K562 (cell line): ENCODE measurements around the gene CIB2. TPM values are rescaled to one million over a fixed set of nuclear protein-coding genes. Genes with fewer than 3 reads are reported as not detected.

Experiments
- ATAC-seq: fragments of 200-7000 bp; cut with Tn5 transposase; 3 replicates; pipeline ENCODE4 v1.9.1; 2020; ENCODE audit warnings: moderate library complexity
- BruUV-seq: library from RNA; stranded (reverse); fragments of 400-500 nt; replicated peaks from 2 replicates; lab custom pipeline; 2021; lab: Mats Ljungman, UMichigan
- CTCF ChIA-PET: fragments of 300-600 bp; formaldehyde crosslinking; extraction: SDS; loops from one replicate; lab custom pipeline; 2021; ENCODE audit warnings: low intra/inter-chr PET ratio; lab: Yijun Ruan, JAX
- POLR2A ChIA-PET: fragments of 300-600, 350-650 bp; sonication (Branson Sonifier 250); formaldehyde crosslinking; extraction: SDS; loops from one replicate; lab custom pipeline; 2021; ENCODE audit warnings: antibody characterized with exemption, inconsistent platforms; lab: Yijun Ruan, JAX
- DNase-seq, 4 experiments: peaks; one replicate each; pipeline versions ENCODE4 v3.0.0 to v3.0.0-alpha.2; 2011 to 2018; ENCODE audit warnings: low spot score in 3 of 4, mixed read lengths in 3 of 4; ENCODE audit errors: extremely low read depth in 1 of 4
- FAIRE-seq: peaks from 2 replicates; lab custom pipeline; 2011; peaks lifted over from hg19 to GRCh38; lab: Jason Lieb, UNC
- H2AFZ ChIP-seq: 2 replicates; pipeline ENCODE4 v1.6.0; 2011; ENCODE audit warnings: low read depth, low read length, control low read depth, inconsistent platforms
- H3K27ac ChIP-seq: fragments of 200-600 bp; 3 replicates; pipeline ENCODE4 v1.8.0; 2011; ENCODE audit warnings: low read depth, mild to moderate bottlenecking, control low read depth, inconsistent platforms, low read length, moderate library complexity, mixed read lengths; ENCODE audit errors: extremely low read depth
- H3K27me3 ChIP-seq, 2 experiments: fragments of 300-600 bp in 1 of 2; 2 replicates in 1 of 2; 3 replicates in 1 of 2; pipeline versions ENCODE4 v1.6.0 to v1.8.0; 2011; ENCODE audit warnings: inconsistent platforms in 2 of 2, low read length in 2 of 2, mild to moderate bottlenecking in 1 of 2, mixed read lengths in 1 of 2, moderate library complexity in 1 of 2; ENCODE audit not compliant: control insufficient read depth in 2 of 2, insufficient read depth in 2 of 2
- H3K36me3 ChIP-seq: fragments of 300-600 bp; 3 replicates; pipeline ENCODE4 v1.8.0; 2011; ENCODE audit warnings: mild to moderate bottlenecking, low read length, inconsistent platforms; ENCODE audit not compliant: control insufficient read depth, insufficient read depth
- H3K4me1 ChIP-seq, 2 experiments: fragments of 200-600 bp in 1 of 2; replicated peaks in 1 of 2; 2 replicates in 1 of 2; 3 replicates in 1 of 2; pipeline versions ENCODE4 v1.5.1 to v1.8.0; 2011; ENCODE audit warnings: inconsistent platforms in 2 of 2, low read length in 2 of 2, mild to moderate bottlenecking in 1 of 2, mixed read lengths in 1 of 2, moderate library complexity in 1 of 2; ENCODE audit not compliant: control insufficient read depth in 2 of 2, insufficient read depth in 2 of 2
- H3K4me2 ChIP-seq: 2 replicates; pipeline ENCODE4 v1.6.1; 2011; ENCODE audit warnings: low read length, control low read depth, inconsistent platforms, mixed read lengths; ENCODE audit not compliant: insufficient read depth
- H3K4me3 ChIP-seq: fragments of 200-600 bp; sonication (generic), shearing (Covaris generic); 2 replicates; pipeline ENCODE4 v1.5.1; 2016; ENCODE audit warnings: control low read depth, inconsistent platforms
- H3K79me2 ChIP-seq: fragments of 200-600 bp; 3 replicates; pipeline ENCODE4 v1.8.0; 2011; ENCODE audit warnings: low read length, inconsistent platforms; ENCODE audit not compliant: control insufficient read depth, insufficient read depth
- H3K9ac ChIP-seq, 2 experiments: 2 replicates each; pipeline versions ENCODE4 v1.6.0 to v1.6.1; 2011; ENCODE audit warnings: low read depth in 2 of 2, low read length in 2 of 2, control low read depth in 1 of 2, inconsistent platforms in 1 of 2, mild to moderate bottlenecking in 1 of 2, mixed read lengths in 1 of 2; ENCODE audit not compliant: insufficient read depth in 1 of 2
- H3K9me1 ChIP-seq: one replicate; pipeline ENCODE4 v1.6.0; 2011; ENCODE audit warnings: inconsistent platforms, mild to moderate bottlenecking, low read length, moderate library complexity; ENCODE audit not compliant: control insufficient read depth, insufficient read depth
- H3K9me3 ChIP-seq: replicated peaks from 2 replicates; pipeline ENCODE4 v1.5.1; 2011; ENCODE audit warnings: low read depth, low read length, inconsistent platforms; ENCODE audit not compliant: control insufficient read depth, insufficient read depth
- H4K20me1 ChIP-seq: replicated peaks from 2 replicates; pipeline ENCODE4 v1.6.1; 2011; ENCODE audit warnings: low read length, inconsistent platforms, mixed read lengths; ENCODE audit not compliant: control insufficient read depth, insufficient read depth
- BRCA1 ChIP-seq, 2 experiments: fragments of 450-650 bp in 1 of 2; sonication (generic) in 1 of 2; formaldehyde crosslinking in 1 of 2; IDR thresholded peaks; 2 replicates each; pipeline versions ENCODE4 v1.5.0 to v1.6.1; 2017 to 2020; ENCODE audit warnings: mild to moderate bottlenecking in 1 of 2, missing genetic modification reagents in 1 of 2
- POLR2AphosphoS2 ChIP-seq: IDR thresholded peaks from 2 replicates; pipeline ENCODE4 v1.6.1; 2012; ENCODE audit warnings: low read length, improper control_type of control experiment
- SREBF1 ChIP-seq: fragments of 150-350 bp; IDR thresholded peaks from 2 replicates; pipeline ENCODE4 v1.6.1; 2014; ENCODE audit warnings: antibody characterized with exemption, low read depth, low read length, borderline replicate concordance
- YY1 ChIP-seq, 3 experiments: IDR thresholded peaks; 2 replicates each; pipeline ENCODE4 v1.6.1; 2011; ENCODE audit warnings: low read length in 2 of 3, mild to moderate bottlenecking in 2 of 3, moderate library complexity in 2 of 3, borderline replicate concordance in 1 of 3, control low read depth in 1 of 3, low read depth in 1 of 3; ENCODE audit not compliant: insufficient read depth in 3 of 3, insufficient replicate concordance in 2 of 3, control insufficient read depth in 1 of 3, insufficient read length in 1 of 3; ENCODE audit errors: extremely low read depth in 1 of 3
- ZFP36 ChIP-seq: fragments of 150-350 bp; IDR thresholded peaks from 2 replicates; pipeline ENCODE4 v1.6.1; 2018; ENCODE audit warnings: low read length, low read depth; ENCODE audit not compliant: partially characterized antibody
- ZNF766 ChIP-seq: fragments of 200-800 bp; sonication (Bioruptor generic); conservative IDR thresholded peaks from 2 replicates; pipeline ENCODE4 v1.6.1; 2016; ENCODE audit warnings: missing genetic modification characterization, missing compliant biosample characterization
- WGBS: fragments of 100-300 bp; shearing (Covaris generic); methylation state at CpG from one replicate; pipeline ENCODE4 v1.1.6; 2016; ENCODE audit warnings: low coverage, mixed read lengths; ENCODE audit not compliant: insufficient coverage; ENCODE audit errors: missing lambda C conversion rate; 5-methylcytosine and 5-hydroxymethylcytosine counted together
- in situ Hi-C: fragments of 300-500 bp; cut with MboI; formaldehyde crosslinking; loops from 4 replicates; pipeline ENCODE4 v1.15.0; 2018; ENCODE audit warnings: inconsistent platforms, mixed read lengths
- intact Hi-C: fragments of 100-400 bp; cut with micrococcal nuclease; formaldehyde crosslinking; loops from 2 replicates; pipeline ENCODE4 v1.14.2; 2022
- polyA plus RNA-seq, 8 experiments: library from polyadenylated mRNA; depleted of rRNA in 4 of 8; stranded (reverse) in 5 of 8; unstranded in 3 of 8; fragments of >200 nt; fragmentation: Nextera tagmentation in 2 of 8; fragmentation: Illumina TruSeq in 1 of 8; extraction: Ambion mirVana in 2 of 8; extraction: Trizol in 1 of 8; gene quantifications; 2 replicates each; pipeline versions ENCODE4 v1.2.1 to v1.2.3, GENCODE V29; 2011 to 2014; ENCODE audit warnings: inconsistent platforms in 1 of 8, missing spikeins in 1 of 8
- total RNA-seq, 7 experiments: library from RNA; depleted of rRNA in 6 of 7; stranded (reverse); fragments of >200 nt in 6 of 7; fragmentation: Illumina TruSeq in 2 of 7; extraction: Trizol in 2 of 7; gene quantifications; 2 replicates each; pipeline versions ENCODE4 v1.2.1 to v1.2.3, GENCODE V29; 2011 to 2021; ENCODE audit warnings: low replicate concordance in 1 of 7

Gene CIB2
- total and polyA plus RNA-seq, 9 of the 15 experiments (the other 6 are each of a cell fraction or from before 2014, with no cell fraction given): 1.5 to 37.4 (median 19.4) TPM

GRCh38 chr15:78178064-78178463, 46.8 kb upstream of the CIB2 start:
- Histone ChIP-seq H3K79me2 (no peaks in the 10 kb centered on the region), H3K9me1 (no peaks in the 10 kb centered on the region), H4K20me1 (0 out of 2 replicates have a peak, but pooled peaks cover 4% of the 10 kb centered on the region), H3K36me3 (no peaks in the 10 kb centered on the region), H3K27ac (no peak overlapping the region), H3K4me3 (no peak overlapping the region), H3K4me1 (peaks cover 3 to 27% of the 10 kb centered on the region in 2 experiments; a peak in 3 of 5 replicates), H3K4me2 (no peak overlapping the region), H3K27me3 (peaks cover 4 to 11% of the 10 kb centered on the region in 2 experiments; a peak in 3 of 5 replicates), H3K9me3 (no peaks in the 10 kb centered on the region), H2AFZ (no peak overlapping the region), H3K9ac (no peak overlapping the region)
- intact Hi-C loops: no loop called here
- no peak for ATAC-seq
- no TSS peak for BruUV-seq
- CTCF ChIA-PET: interaction anchor here (1.7 to 2.2 kb wide), 2 partner anchors 18 to 63 kb away, joined by 5 to 17 read pairs; no protein-coding TSS in a partner anchor
- FAIRE-seq: no peak
- POLR2A ChIA-PET: interaction anchor here (0.6 to 1.0 kb wide), 2 partner anchors 27 to 125 kb away, joined by 3 to 4 read pairs; no protein-coding TSS in a partner anchor
- TF ChIP-seq ZFP36 (peak; percentile 25), POLR2AphosphoS2 (no peak), ZNF766 (CRISPR knock-in tag) (no peak), YY1 (IDR thresholded peaks at IDR 0.05; ENCODE audit: borderline replicate concordance in 1 of 3, control insufficient read depth in 1 of 3, extremely low read depth in 1 of 3, insufficient read depth in 3 of 3, insufficient read length in 1 of 3, insufficient replicate concordance in 2 of 3, low read depth in 1 of 3, low read length in 2 of 3) (no peak), SREBF1 (no peak), BRCA1 (IDR thresholded peaks at IDR 0.05) (no peak), BRCA1 (CRISPR knock-in tag; IDR thresholded peaks at IDR 0.05) (no peak)
- in situ Hi-C loops: no loop called here
- no peak for DNase-seq
- WGBS: 9% methylated on average over 6 of the region's 6 CpGs
